GM21576 (cell line): ENCODE measurements around the gene SMOC2.

Experiments
- ATAC-seq: cut with Tn5 transposase; IDR thresholded peaks from one replicate; pipeline ENCODE4 v1.9.1; 2021; ENCODE audit warnings: mild to moderate bottlenecking, moderate library complexity; ENCODE audit not compliant: unreplicated experiment

Gene SMOC2

DNA sequence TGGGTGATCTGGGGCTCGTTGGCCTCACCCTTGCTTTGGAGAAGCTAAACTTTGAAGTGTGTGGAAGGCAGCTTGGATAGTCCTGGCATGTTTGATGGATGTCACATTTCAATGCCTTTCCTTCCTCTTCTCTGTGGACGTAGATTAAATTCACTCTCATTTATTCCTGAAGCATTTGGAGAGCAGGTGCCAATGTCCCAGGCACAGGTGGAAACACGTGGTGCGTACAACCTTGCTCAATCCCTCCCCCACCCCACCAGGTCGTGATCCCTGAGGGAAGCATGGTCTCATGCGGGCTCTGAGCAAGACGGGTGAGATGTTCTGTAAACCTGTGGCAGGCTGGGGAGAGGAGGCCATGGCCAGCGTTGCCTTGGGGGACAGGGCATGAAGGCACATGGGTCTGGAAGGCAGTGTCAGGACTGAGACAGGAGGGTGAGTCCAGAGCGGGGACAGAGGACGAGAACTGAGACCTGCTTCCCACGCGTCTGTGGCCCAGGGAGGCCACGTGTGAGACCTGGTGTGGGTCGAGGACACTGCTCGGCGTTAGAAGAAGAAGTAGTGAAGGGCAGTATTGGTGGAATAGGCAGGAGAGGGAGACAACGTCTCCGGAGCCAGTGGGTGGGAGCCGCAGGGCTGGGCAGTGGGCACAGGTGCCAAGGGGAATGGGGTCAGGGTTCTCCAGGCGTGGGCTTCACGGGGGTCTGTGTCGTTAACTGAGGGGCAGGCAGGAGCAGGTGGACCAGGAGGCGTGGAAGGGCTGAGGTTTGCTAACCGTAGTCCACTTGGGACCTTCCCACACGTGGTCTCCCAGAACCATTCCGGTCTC is 34.4 kb downstream of the SMOC2 start:
- ATAC-seq = no peak

DNA sequence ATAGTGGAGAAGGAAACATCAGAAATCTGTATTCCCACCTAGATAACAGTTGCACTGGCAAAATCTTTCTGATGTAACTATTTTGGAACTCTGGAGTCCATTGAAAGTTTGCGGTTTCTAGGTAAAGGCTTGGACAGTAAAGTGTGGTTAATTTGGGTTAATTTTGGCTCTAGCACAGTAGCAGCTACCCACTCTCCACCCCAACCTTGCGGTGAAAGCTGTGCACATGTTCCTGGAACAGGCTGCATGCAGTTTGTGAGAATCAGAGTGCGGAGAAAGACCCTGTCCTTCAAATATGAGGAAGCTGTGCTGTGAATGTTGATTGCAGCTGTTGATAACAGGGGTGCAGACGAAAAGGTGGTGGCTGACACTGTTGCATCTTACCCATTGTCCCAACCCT is 38.4 kb downstream of the SMOC2 start:
- no peak for ATAC-seq

DNA sequence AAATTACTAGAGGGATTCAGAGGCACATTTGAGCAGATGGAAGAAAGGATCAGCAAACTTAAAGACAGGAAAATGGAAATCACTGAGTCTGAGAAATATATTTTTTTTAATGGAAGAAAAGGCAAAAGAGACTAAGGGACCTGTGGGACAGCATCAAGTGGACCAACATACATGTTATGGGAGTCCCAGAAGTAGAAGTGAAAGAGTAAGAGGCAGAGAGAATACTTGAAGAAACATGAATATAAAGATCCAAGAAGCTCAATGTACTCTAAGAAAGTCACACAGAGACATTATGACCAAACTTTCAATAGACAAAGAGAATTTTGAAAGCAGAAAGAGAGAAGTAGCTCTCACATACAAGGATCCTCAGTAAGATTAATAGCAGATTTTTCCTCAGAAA is 39.5 kb downstream of the SMOC2 start:
- ATAC-seq = no peak

DNA sequence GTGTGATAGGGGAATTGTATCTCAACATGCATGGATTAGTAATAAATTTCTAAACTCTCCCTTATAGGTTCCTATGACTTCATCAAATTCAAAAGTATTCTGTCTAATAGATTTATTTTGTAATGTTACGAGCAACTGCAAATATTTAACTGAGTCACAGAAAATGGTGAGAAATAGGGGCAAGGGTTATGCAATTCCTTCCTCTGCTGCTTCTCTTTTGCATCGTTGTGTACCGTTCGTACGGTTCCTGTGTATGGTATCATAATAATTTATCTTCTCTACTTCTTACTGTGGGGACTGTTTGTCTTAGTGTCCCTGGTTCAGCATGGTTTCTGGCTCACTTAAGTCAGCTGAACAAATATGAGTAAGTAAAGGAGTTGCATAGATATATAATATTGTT is 44.8 kb downstream of the SMOC2 start:
- no peak for ATAC-seq

DNA sequence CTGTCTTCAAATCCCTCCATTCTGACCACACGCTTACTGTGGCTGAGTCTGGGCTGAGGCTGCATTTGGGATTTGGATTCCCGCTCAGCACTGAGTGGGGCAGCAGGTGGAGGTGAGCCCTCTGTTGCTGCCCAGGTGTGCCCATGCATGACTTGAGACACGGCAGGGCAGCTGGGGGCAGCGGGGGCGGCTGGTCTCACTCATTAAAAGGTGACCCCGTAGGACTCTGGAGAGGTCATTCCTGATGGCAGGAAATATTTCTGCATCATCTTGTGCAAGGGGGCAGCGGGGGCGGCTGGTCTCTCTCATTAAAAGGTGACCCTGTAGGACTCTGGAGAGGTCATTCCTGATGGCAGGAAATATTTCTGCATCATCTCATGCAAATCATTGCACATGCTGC is 49.8 kb downstream of the SMOC2 start:
- no peak for ATAC-seq

DNA sequence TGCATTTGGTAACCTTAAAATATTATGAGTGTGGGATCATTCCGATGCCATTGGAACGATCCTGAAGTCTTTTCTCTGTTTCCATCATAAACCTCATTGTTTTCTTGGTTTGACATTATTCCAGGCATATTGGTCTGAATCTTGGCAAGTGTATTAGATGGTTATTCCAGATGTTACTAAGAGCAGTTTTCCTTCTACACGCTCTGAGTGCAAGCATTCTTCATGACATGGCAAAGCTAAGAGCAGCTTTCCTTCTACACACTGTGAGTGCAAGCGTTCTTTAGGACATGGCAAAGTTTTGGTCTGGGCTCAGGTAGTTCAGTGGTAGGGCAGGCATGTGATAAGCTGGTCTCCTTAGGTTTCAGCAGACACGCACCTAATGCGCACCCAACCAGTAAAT is 53.0 kb downstream of the SMOC2 start:
- no peak for ATAC-seq

DNA sequence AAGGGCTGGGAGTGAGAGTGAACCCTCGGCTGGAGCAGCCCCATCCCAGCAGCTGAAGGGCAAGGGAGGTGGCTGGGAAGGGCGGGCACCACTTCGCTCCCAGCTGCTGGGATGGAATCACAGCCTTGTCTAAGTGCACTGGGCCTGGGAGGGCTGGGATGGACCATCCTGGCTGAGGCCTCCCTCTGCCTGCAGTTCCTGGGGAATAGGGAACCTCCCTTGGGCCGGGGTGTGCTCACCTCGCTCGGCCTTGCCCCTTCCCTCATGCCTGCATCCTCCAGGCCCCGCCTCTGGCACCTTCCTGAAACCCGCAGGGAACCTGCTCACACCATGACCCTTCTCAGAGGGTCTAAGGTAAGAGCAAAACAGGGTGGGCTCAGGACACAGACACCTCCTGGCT is 53.7 kb downstream of the SMOC2 start:
- ATAC-seq = no peak

DNA sequence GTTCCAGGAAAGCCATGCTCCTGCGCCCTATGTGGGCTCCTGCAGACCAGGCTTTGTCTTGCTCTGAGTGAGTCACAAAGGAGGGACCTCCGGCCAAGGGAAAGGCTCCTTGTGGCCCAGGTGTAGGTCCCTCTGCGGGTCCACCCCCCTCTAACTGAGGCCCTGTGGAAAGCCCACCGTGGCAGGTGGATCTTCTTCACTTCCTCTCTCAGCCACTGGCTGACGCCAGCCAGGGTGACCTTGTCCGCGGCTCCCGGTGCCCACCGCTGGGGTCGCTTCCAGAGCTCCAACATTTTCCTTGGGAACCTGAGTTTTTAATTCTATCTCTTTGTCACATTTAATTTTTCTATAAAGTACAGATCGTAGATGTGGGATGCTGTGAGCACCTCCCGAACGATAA is 54.1 kb downstream of the SMOC2 start:
- ATAC-seq = no peak

DNA sequence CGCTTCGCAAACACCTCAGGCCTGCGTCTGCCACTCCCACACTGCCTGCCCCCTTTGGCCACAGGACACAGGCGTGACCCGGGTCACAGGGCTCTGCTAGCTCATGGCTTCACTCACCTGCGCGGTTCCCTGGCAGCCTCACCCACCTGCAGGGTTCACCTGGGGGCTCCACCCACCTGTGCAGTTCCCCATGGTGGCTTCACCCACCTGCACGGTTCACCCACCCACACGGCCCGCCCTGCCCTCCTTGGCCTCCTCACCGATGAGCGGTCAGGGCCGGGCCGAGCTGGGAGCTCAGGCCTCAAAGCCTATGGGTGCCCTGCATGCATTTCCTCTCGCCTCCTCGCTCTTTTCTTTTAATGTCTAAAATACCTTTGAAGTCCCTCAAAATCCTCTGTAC is 54.7 kb downstream of the SMOC2 start:
- ATAC-seq = no peak

DNA sequence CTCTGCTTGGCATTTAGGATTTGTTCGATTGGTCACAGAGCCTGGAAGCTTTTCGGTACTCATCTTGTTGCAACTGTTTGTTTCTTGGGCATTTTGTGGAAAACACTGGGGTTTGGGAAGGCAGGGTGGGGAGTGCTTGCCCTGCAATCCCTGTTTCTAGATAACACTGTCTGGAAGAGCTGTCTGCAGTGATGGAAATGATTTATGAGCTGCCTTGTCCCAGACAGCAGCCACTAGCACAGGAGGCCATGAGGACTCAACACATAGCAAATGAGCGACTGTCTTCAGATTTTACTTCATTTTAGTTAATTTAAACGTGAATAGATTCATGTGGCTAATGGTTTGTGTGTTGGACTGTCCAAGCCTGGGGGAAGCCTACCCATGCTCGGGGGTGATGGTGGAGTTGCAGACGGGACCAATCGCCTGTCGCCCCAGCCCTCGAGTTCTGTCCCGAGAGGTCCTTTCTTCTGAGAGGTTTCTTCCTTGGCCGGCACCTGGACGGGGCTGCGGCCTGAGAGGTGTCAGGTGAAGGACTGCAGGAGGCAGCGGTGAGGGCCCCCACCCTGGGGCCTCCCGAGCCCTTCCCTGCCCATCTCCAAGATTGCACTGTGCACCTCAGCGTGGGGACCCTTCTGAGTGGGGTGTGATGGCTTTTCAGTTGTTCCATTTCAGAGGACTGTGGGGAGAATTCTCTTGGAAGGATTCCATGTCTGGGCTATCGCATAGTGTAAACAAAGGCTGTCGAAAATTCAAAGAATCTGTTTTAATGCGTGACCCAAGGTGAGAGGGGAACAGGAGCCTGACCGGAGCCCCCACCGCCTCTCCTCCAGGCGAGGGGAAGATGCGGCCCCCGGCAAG is 55.4 kb downstream of the SMOC2 start:
- no peak for ATAC-seq

DNA sequence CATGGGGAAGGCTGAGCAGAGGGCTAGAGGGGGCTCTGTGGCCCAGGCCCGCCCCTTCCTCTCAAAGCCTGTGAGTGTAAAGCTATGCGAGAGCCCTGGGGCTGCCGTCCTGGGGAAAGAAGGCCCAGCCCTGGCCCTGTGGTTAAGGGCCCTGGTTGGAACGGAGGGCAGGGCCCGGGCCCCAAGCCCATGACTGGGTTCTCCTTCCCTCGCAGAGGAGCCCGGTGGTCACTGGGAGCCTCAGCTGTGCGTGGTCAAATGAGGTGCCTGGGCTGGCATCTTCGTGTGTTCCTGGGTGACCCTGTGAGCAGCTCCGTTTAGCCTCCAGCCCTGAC is 56.0 kb downstream of the SMOC2 start:
- ATAC-seq = no peak

DNA sequence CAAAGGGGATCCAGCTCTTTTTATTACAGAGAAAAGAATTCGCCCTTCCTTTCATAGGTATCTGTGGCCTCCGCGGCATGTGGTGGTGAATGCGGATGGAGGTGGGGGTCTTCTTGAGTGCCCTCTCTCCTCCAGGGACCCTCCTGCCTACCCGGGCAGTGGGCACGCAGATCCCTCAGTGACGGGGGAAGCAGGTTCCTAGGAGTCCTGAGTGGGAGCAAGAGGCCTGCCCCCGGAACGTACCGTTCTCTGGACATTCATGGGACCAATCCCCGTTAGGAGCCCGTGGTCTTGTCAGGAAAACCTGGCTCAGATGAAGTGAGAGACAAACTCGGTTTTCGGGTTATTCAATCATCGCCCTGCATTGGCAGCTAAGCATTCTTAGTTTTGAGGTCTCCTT is 56.4 kb downstream of the SMOC2 start:
- ATAC-seq = no peak

DNA sequence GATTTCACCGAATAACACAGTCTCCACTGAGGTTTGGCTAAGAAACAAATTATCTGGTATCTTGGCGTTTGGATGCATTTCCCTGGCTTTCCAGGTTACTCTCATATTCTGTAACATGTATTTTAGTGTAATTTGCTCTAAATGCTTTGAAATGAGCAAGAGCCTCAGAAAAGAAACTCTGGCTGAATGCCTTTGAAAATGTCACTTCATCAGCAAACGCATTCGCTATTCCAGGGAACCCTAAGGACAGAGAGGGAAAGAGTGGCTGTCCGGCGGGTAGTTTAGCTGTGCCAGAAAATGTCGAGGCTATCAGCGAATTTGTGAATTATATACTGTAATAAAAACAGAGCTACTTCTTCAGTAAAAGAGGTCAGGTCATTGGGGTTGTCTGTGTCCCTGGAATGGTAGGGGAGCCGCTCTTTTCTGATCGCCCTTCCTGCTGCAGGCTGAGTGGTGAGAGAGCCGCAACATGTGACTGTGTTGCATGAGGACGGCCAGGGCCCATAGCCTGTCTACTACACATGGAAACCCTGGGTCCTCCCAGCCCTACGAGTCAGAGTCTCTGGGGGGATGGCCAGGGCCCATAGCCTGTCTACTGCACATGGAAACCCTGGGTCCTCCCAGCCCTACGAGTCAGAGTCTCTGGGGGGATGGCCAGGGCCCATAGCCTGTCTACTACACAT is 57.3 kb downstream of the SMOC2 start:
- ATAC-seq = no peak

DNA sequence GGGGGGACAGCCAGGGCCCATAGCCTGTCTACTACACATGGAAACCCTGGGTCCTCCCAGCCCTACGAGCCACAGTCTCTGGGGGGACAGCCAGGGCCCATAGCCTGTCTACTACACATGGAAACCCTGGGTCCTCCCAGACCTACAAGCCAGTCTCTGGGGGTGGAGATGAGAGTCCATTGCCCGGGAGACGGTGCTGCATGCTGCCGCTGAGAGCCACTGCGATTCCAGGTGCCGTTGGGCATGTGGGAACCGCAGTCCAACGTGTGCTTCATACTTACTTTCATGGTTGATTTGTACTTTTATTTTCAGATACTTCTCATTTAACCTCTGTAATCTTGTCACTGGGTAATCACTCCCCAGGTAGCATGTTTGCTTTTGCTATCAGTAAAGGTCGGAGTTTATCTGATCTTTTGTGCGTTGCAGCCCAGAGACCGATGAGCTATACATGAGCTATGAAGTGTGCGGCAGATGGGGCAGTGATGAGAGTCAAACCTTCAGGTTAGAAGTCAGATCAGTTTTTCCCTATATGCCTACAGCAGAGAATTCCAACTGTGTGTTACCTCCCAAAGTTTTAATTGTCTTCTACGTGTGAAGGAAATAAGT is 58.2 kb downstream of the SMOC2 start:
- no peak for ATAC-seq

DNA sequence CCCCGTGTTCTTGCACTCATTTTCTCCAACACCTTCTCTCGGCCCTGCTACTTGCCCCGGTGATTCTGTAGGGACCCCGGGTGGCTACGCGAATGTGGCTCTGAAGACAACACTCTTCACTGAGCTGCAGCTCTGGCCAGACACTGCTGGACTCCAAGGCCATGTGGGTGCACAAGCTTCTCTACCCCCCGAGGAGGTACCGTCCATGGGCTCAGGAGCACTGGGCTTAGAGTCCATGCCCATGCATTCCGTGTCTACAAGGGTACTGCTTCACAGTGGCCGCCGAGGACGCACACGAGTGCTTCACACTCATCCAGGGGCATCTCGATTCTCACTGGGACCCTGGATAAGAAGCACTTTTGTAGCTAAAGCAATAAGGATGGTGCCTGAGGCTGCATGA is 59.5 kb downstream of the SMOC2 start:
- ATAC-seq = no peak

DNA sequence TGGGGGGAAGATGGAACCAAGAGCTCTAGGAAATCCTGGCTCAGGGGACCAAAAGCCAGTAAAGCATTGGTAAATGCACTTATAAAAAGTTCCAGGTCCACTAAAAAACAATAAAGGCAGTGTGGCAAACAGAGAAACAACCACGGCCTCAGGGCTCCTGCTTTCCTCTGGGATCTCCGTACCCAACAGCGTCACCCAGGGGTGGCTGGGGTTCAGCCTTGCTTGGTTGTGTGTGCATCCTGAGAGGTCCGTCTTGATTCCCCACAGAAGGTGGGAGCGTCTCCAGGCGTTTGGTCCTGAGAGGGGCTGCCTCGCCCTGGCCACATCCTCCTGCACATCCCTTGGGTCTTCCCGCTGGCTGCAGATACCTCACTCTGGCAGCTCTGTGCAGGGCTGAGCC is 60.6 kb downstream of the SMOC2 start:
- ATAC-seq = no peak

DNA sequence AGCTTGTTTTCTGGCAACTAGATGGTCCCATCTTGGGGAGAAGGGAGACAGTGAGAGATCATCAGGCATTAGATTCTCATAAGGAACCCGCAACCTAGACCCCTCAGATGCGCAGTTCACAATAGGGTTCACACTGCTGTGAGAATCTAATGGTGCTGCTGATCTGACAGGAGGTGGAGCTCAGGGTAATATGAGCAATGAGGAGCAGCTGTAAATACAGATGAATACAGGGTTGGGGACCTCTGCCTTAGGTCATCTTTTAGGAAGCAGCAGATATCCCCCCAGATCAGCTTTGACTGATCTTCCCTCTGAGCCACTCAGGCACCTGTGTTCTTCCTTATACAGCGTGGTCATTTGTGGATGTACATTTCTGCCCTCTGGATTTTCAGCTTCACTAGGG is 63.4 kb downstream of the SMOC2 start:
- ATAC-seq = no peak

DNA sequence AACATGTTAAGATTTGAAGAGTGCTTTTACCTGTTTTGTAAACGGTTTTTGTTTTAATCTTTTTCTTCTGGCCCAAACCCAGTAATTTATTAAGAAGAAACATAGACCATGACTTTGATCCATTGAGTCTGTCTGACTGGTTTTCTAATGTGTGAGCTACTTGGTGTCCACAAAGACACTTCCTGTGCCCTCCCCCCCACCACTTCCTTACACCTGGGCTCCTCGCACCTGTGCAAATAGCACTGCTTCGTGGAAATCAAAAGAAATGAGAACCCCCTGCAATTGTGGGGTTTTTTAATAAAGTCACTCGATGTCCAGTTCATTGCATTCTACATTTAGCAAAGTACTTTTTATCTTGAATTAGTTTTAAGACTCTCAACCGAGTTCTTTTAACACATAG is 65.5 kb downstream of the SMOC2 start:
- no peak for ATAC-seq

DNA sequence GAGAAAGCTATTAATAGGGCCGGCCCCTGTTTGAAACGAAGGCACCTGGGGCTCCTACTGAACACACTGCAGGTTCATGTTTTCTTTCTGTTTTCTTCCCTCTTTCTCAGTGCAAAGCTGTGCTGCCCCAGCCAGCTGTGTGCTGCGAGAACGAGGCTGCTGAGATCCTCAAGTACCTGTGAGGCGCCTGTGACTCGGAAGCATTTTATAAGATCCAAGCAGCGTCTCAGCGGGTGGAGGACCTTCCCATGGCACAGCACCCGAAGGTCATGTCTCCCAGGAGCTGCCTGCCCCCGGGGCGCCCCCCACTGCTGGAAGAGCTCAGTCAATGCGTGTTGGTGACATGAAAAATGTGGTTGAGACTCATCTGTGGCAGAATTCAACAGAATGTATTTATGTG is 66.3 kb downstream of the SMOC2 start:
- ATAC-seq = no peak

DNA sequence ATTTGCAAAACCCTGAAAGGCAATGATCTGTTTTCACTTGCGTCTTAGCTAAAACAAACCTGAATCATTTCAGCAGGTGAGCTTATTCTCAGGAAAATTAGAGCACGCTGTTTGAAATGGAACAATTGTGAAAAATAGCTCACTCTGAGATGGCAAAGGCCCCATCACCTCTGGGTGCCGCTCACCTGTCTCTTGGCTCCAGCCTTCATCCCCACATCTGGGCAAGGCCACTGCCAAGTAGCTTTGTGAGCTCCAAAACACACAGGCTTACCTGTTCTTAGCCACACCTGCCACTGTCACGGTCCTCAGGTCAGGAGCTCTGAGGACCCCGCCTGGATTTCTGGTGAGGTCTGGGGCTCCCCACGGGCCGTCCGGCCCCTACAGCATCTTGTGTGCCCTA is 66.7 kb downstream of the SMOC2 start:
- no peak for ATAC-seq

DNA sequence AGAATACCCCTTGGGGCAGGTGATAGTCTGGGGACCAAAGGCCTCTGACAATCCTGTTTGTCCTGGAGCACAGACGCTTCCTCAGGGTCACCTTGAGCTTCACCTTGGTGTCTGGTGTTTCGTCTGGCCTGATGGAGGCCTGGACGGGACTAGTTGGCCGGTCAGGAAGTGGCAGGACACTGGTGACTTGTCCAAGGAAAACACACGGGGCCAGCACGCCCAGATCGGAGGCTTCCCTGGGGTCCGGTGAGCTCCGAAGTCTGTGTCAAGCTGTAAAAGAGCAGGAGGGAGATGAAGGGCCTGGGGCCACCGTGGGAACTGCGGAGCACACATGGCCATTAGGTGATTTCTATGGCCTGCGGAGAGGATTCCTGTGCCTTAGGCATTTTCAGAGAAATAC is 67.9 kb downstream of the SMOC2 start:
- no peak for ATAC-seq

DNA sequence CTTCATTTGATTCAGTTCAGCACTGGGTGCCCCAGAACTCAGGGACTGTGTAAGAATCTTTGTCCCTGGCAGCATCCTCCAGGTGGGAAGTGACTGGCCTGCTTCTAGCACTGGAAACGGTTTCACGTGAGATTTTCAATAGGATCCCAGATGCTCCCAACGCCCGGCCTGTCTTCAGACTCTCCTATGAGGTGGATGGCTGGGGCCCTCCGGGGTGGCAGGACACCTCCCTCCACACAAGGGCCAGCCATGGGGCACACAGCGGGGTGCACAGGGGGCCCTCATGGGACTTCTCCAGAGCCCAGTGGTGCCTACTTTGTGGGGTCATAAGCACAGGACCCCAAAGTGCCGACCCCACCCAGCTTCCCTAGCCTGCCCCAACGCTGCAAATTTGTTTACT is 72.8 kb downstream of the SMOC2 start:
- no peak for ATAC-seq
